GM12891 (cell line): ENCODE measurements around the gene FSHB.

Source experiments
- POLR2A ChIP-seq: IDR thresholded peaks from 2 replicates; pipeline ENCODE4 v1.6.1; 2011; ENCODE audit warnings: low read depth, low read length, control low read depth
- POLR2AphosphoS5 ChIP-seq: IDR thresholded peaks from 2 replicates; pipeline ENCODE4 v1.6.1; 2011; ENCODE audit warnings: low read depth, low read length, control low read depth
- SPI1 ChIP-seq: IDR thresholded peaks from 2 replicates; pipeline ENCODE4 v1.6.1; 2011; ENCODE audit warnings: low read depth, low read length, control low read depth
- TAF1 ChIP-seq: IDR thresholded peaks from 2 replicates; pipeline ENCODE4 v1.6.1; 2011; ENCODE audit warnings: low read depth, low read length, control low read depth

DNA sequence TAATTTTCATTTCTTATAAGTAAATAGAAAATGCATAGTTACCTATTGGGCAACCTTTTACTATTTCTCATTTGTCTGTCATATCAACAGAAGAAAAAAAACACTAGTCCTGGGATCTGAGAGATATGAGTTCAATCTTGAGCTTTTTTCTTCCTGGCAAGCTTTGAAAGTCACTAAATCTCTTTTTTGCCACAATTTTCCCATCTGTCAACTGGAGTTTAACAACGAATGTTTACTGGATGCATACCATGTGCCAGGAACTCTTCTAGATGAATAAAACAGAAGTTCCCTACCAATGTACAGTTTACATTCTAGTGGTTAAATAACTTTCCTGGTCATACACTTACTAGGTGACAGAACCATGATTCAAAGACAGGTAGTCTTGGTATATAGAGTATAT lies 31.0 kb downstream of the FSHB start:
- TF ChIP-seq SPI1 (no peak), POLR2A (no peak), POLR2AphosphoS5 (no peak), TAF1 (no peak)
